Osteoblast (primary cell): Measurements from ENCODE around the gene CNN2. TPM values are rescaled to one million over a fixed set of nuclear protein-coding genes. Genes with fewer than 3 reads are reported as not detected.
A peak's percentile ranks its signal among the peaks of the same experiment; 100 is the strongest.

Experiments used
- DNase-seq: peaks from one replicate; pipeline ENCODE4 v3.0.0; 2011; ENCODE audit warnings: low spot score, mixed read lengths; ENCODE audit not compliant: insufficient read length; ENCODE audit errors: missing footprints
- H2AFZ ChIP-seq: 2 replicates; pipeline ENCODE4 v1.6.0; 2011; ENCODE audit warnings: mild to moderate bottlenecking, low read length
- H3K27ac ChIP-seq: 2 replicates; pipeline ENCODE4 v1.5.1; 2011; ENCODE audit warnings: mild to moderate bottlenecking, low read depth, low read length, moderate library complexity
- H3K27me3 ChIP-seq: 2 replicates; pipeline ENCODE4 v1.6.0; 2012; ENCODE audit warnings: mild to moderate bottlenecking, control low read depth, inconsistent platforms, low read length, moderate library complexity; ENCODE audit not compliant: insufficient read depth
- H3K36me3 ChIP-seq: 2 replicates; pipeline ENCODE4 v1.5.1; 2011; ENCODE audit warnings: mild to moderate bottlenecking, low read length, control low read depth, moderate library complexity; ENCODE audit not compliant: insufficient read depth
- H3K4me1 ChIP-seq: 2 replicates; pipeline ENCODE4 v1.5.1; 2011; ENCODE audit warnings: mild to moderate bottlenecking, low read length, control low read depth, moderate library complexity; ENCODE audit not compliant: insufficient read depth
- H3K4me2 ChIP-seq: 2 replicates; pipeline ENCODE4 v1.6.0; 2011; ENCODE audit warnings: mild to moderate bottlenecking, low read length; ENCODE audit not compliant: insufficient read depth
- H3K4me3 ChIP-seq: fragments of 200-600 bp; sonication (generic); 3 replicates; pipeline ENCODE4 v1.5.1; 2012; ENCODE audit warnings: mild to moderate bottlenecking, low read length, inconsistent platforms; ENCODE audit not compliant: insufficient read depth
- H3K79me2 ChIP-seq: 2 replicates; pipeline ENCODE4 v1.6.0; 2012; ENCODE audit warnings: mild to moderate bottlenecking, low read length, control low read depth, inconsistent platforms; ENCODE audit not compliant: insufficient read depth
- H3K9me3 ChIP-seq: 2 replicates; pipeline ENCODE4 v1.5.1; 2011; ENCODE audit warnings: low read depth, low read length, control low read depth
- H4K20me1 ChIP-seq: 2 replicates; pipeline ENCODE4 v1.6.0; 2012; ENCODE audit warnings: mild to moderate bottlenecking, low read length, control low read depth; ENCODE audit not compliant: insufficient read depth
- small RNA-seq: library from RNA; depleted of rRNA; stranded (forward); fragments of <200 nt; gene quantifications from one replicate; pipeline ENCODE3, GENCODE V24; 2012
- total RNA-seq: library from RNA; depleted of rRNA; stranded (reverse); fragments of >200 nt; gene quantifications from 2 replicates; pipeline ENCODE4 v1.2.3, GENCODE V29; 2012
- TF ChIP-seq, protein P1 (sequence below): IDR thresholded peaks from 2 replicates; pipeline ENCODE4 v1.5.1; 2011; ENCODE audit warnings: mild to moderate bottlenecking, low read depth, low read length, moderate library complexity; ENCODE audit errors: extremely low read depth

Gene CNN2
- total RNA-seq, 1 donor = 594 TPM

DNA sequence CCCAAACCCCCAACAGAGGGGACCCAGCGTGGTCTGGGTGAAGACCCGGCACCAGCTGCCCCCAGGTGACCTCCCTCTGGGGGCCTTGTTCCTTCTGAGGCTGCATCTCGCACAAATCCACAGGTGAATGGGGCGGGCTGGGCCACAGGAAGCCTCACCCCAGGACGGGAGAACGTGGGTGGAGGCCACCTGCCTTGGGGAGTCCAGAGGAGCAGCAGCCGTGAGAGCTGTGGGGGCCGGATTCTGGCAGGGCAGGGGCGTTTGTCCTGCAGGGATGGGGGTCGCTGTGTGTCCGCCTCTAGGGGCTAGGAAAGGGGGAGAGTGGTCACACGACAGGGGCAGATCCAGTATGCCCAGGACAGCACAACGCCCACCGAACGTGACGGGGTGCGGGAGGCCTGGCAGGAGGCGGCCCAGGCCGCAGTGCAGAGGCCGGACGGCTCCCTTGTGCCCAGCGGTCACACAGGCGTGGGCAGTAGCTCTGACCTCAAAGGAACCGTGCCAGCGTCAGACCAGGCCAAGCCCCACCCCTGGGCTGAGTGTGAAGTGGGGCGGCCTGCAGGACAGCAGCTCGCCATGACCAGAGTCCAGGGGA is 62.1 kb downstream of the CNN2 start:
- H3K27ac ChIP-seq = no peak overlapping the region
- no peaks in the 10 kb centered on the region for H3K4me1 ChIP-seq
- peaks cover 15% of the 10 kb centered on the region for H3K79me2 ChIP-seq
- H3K9me3 ChIP-seq = no peaks in the 10 kb centered on the region
- DNase-seq = no peak
- no peak overlapping the region for H3K4me3 ChIP-seq
- peaks cover 21% of the 10 kb centered on the region for H3K36me3 ChIP-seq
- H3K4me2 ChIP-seq = no peak overlapping the region
- peaks cover 15% of the 10 kb centered on the region for H4K20me1 ChIP-seq
- H3K27me3 ChIP-seq = no peaks in the 10 kb centered on the region
- TF ChIP-seq, protein P1, sequence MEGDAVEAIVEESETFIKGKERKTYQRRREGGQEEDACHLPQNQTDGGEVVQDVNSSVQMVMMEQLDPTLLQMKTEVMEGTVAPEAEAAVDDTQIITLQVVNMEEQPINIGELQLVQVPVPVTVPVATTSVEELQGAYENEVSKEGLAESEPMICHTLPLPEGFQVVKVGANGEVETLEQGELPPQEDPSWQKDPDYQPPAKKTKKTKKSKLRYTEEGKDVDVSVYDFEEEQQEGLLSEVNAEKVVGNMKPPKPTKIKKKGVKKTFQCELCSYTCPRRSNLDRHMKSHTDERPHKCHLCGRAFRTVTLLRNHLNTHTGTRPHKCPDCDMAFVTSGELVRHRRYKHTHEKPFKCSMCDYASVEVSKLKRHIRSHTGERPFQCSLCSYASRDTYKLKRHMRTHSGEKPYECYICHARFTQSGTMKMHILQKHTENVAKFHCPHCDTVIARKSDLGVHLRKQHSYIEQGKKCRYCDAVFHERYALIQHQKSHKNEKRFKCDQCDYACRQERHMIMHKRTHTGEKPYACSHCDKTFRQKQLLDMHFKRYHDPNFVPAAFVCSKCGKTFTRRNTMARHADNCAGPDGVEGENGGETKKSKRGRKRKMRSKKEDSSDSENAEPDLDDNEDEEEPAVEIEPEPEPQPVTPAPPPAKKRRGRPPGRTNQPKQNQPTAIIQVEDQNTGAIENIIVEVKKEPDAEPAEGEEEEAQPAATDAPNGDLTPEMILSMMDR = no peak
- no peak overlapping the region for H2AFZ ChIP-seq

Small RNA genes within 50 kb of the gene (small RNA-seq; reads per million reads assigned to genes)
- gene RNU6-2 = 1.9 reads per million, percentile 62 among the genes with 10 or more reads in this experiment

Other genes starting within 250 kb of the CNN2 start
- 106 and 124 TPM in 2 replicates for gene PTBP1, start 229.2 kb upstream of the CNN2 start, total RNA-seq
- 0.36 TPM in 1 of 2 replicates, not detected in the other for gene PLPPR3, start 204.7 kb upstream of the CNN2 start, total RNA-seq
- not detected in 2 replicates for gene AZU1, start 198.8 kb upstream of the CNN2 start, total RNA-seq
- not detected in 2 replicates for gene PRTN3, start 185.6 kb upstream of the CNN2 start, total RNA-seq
- 0.36 and 0.59 TPM in 2 replicates for gene ELANE, start 174.3 kb upstream of the CNN2 start, total RNA-seq
- gene CFD, start 166.9 kb upstream of the CNN2 start, total RNA-seq = 8.3 and 19.9 TPM in 2 replicates
- gene MED16, start 133.4 kb upstream of the CNN2 start, total RNA-seq = 20.6 and 25.0 TPM in 2 replicates
- not detected in 2 replicates for gene RNU6-9, start 133.1 kb upstream of the CNN2 start, total RNA-seq
- 31.1 and 32.7 TPM in 2 replicates for gene R3HDM4, start 113.4 kb upstream of the CNN2 start, total RNA-seq
- not detected in 2 replicates for gene KISS1R, start 109.3 kb upstream of the CNN2 start, total RNA-seq
- 19.4 and 21.7 TPM in 2 replicates for gene ARID3A, start 100.6 kb upstream of the CNN2 start, total RNA-seq
- 45.6 and 46.6 TPM in 2 replicates for gene WDR18, start 42.3 kb upstream of the CNN2 start, total RNA-seq
- gene GRIN3B, start 26.2 kb upstream of the CNN2 start, total RNA-seq = not detected in 2 replicates
- gene TMEM259, start 5.5 kb upstream of the CNN2 start, total RNA-seq = 74.0 and 84.0 TPM in 2 replicates
- not detected in 2 replicates for gene RNU6-2, start 5.1 kb upstream of the CNN2 start, total RNA-seq
- 33.3 and 43.0 TPM in 2 replicates for gene ABCA7, start 13.5 kb downstream of the CNN2 start, total RNA-seq
- gene ARHGAP45, start 40.6 kb downstream of the CNN2 start, total RNA-seq = 0.59 and 0.72 TPM in 2 replicates
- 70.2 and 74.0 TPM in 2 replicates for gene POLR2E, start 68.8 kb downstream of the CNN2 start, total RNA-seq
- gene GPX4, start 77.4 kb downstream of the CNN2 start, total RNA-seq = 515 TPM in 2 replicates
- gene SBNO2, start 147.7 kb downstream of the CNN2 start, total RNA-seq = 58.0 and 69.1 TPM in 2 replicates
- 75.7 and 100 TPM in 2 replicates for gene STK11, start 179.2 kb downstream of the CNN2 start, total RNA-seq
- 1.8 and 2.9 TPM in 2 replicates for gene CBARP, start 211.4 kb downstream of the CNN2 start, total RNA-seq
- gene ATP5F1D, start 215.1 kb downstream of the CNN2 start, total RNA-seq = 12.4 and 13.8 TPM in 2 replicates
- 14.4 and 19.9 TPM in 2 replicates for gene MIDN, start 222.0 kb downstream of the CNN2 start, total RNA-seq
- 300 and 380 TPM in 2 replicates for gene CIRBP, start 242.7 kb downstream of the CNN2 start, total RNA-seq
- gene FAM174C, start 248.9 kb downstream of the CNN2 start, total RNA-seq = 21.8 and 25.0 TPM in 2 replicates